T47D (cell line): ENCODE measurements around the gene YIPF4.

ENCODE experiments used
- DNase-seq, 2 experiments: peaks; one replicate each; pipeline versions ENCODE4 v3.0.0 to v3.0.0-alpha.2; 2011 to 2012; ENCODE audit warnings: low read depth in 1 of 2, low spot score in 1 of 2
- JUND ChIP-seq: IDR thresholded peaks from 2 replicates; pipeline ENCODE4 v1.6.1; 2012; ENCODE audit warnings: low read depth
- in situ Hi-C: cut with HindIII; loops from 2 replicates; pipeline ENCODE4 v1.10.0; 2016; ENCODE audit warnings: low sequenced_read_pairs, low pct_unique_long_range_greater_than_20kb

The YIPF4 gene

GRCh38 chr2:32277674-32278477, at the start of gene YIPF4:
Gene YIPF4, plus strand, starts transcription at chr2:32277904. Its CDS starts 252 bp downstream, at chr2:32278156.
- TF ChIP-seq JUND = no peak
- peak; percentile 90 to 96 for DNase-seq
- in situ Hi-C loops = no loop called here

- DNase-seq = no peak
- in situ Hi-C loops = no loop called here
- TF ChIP-seq JUND = no peak
Measured at GRCh38 chr2:32228181-32228580, 49.5 kb upstream of the YIPF4 start.

- TF ChIP-seq JUND = no peak
- DNase-seq = no peak
- in situ Hi-C loops = no loop called here
Measured at GRCh38 chr2:32229635-32230034, 48.1 kb upstream of the YIPF4 start.

GRCh38 chr2:32231959-32232358, 45.7 kb upstream of the YIPF4 start:
- in situ Hi-C loops = no loop called here
- DNase-seq = no peak
- TF ChIP-seq JUND = no peak

- TF ChIP-seq JUND = no peak
- in situ Hi-C loops = no loop called here
- peak in 1 of 2 experiments; percentile 2 for DNase-seq
Measured at GRCh38 chr2:32235315-32235714, 42.4 kb upstream of the YIPF4 start.

GRCh38 chr2:32237488-32237887, 40.2 kb upstream of the YIPF4 start:
- no peak for DNase-seq
- in situ Hi-C loops = no loop called here
- TF ChIP-seq JUND = no peak

- no peak for DNase-seq
Measured at GRCh38 chr2:32237996-32238395, 39.7 kb upstream of the YIPF4 start.

GRCh38 chr2:32242331-32242730, 35.4 kb upstream of the YIPF4 start:
- in situ Hi-C loops = no loop called here
- TF ChIP-seq JUND = no peak
- no peak for DNase-seq

More at GRCh38 chr2:32237996-32238395, 39.7 kb upstream of the YIPF4 start:
- in situ Hi-C loops = no loop called here
- no peak for TF ChIP-seq JUND

GRCh38 chr2:32246911-32247310, 30.8 kb upstream of the YIPF4 start:
- in situ Hi-C loops = no loop called here
- DNase-seq = peak in 1 of 2 experiments; percentile 1
- no peak for TF ChIP-seq JUND

GRCh38 chr2:32248299-32248698, 29.4 kb upstream of the YIPF4 start:
- in situ Hi-C loops = no loop called here

GRCh38 chr2:32249731-32250236, 27.9 kb upstream of the YIPF4 start:
- DNase-seq = no peak
- in situ Hi-C loops = no loop called here
- TF ChIP-seq JUND = no peak

More at GRCh38 chr2:32248299-32248698, 29.4 kb upstream of the YIPF4 start:
- DNase-seq = no peak
- TF ChIP-seq JUND = no peak

- TF ChIP-seq JUND = no peak
- in situ Hi-C loops = no loop called here
- DNase-seq = no peak
Measured at GRCh38 chr2:32250290-32250689, 27.4 kb upstream of the YIPF4 start.

GRCh38 chr2:32258242-32258641, 19.5 kb upstream of the YIPF4 start:
- in situ Hi-C loops = no loop called here
- TF ChIP-seq JUND = no peak
- DNase-seq = no peak
